Coronary artery (tissue), 2 donors: ENCODE results near the gene BMP5.

Source experiments
- DNase-seq: peaks from one replicate; pipeline ENCODE4 v3.0.0-alpha.2; 2017; ENCODE audit warnings: low spot score
- H3K27ac ChIP-seq, 2 donors: fragments of 200-600 bp; sonication (generic); one replicate each; pipeline ENCODE4 v1.5.1; 2016 to 2019
- H3K4me3 ChIP-seq: fragments of 200-600 bp; sonication (generic); 2 replicates; pipeline ENCODE4 v1.5.1; 2016; ENCODE audit warnings: mild to moderate bottlenecking, moderate library complexity
- TF ChIP-seq, protein P1 (sequence below): fragments of 200-600 bp; sonication (generic); IDR thresholded peaks from one replicate; pipeline ENCODE4 v1.5.1; 2019; ENCODE audit warnings: antibody characterized with exemption

Gene BMP5

DNA sequence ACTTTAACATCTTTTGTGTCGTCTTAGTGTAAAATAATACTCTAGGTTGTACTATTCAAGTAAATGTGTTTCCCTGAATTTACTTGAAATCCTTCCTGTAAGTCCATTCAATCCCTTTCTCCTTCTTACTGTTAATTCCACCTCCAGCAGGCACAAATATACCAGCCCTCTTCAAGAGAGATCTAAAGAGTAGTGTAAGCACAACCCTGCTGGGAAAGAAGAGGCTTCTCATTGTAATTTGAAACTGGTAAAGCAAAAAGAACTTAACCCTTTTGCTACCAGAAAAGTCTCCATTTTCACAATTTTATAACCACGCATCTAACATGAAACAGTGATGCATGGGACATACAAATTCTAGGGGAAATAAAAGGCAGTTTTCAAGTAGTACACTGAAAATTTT, at the start of gene BMP5:
TSS of gene BMP5 (minus strand) at position 191 of the 400 bp plus-strand sequence. CDS start 725 bp downstream, outside the sequence.
- TF ChIP-seq, protein P1, sequence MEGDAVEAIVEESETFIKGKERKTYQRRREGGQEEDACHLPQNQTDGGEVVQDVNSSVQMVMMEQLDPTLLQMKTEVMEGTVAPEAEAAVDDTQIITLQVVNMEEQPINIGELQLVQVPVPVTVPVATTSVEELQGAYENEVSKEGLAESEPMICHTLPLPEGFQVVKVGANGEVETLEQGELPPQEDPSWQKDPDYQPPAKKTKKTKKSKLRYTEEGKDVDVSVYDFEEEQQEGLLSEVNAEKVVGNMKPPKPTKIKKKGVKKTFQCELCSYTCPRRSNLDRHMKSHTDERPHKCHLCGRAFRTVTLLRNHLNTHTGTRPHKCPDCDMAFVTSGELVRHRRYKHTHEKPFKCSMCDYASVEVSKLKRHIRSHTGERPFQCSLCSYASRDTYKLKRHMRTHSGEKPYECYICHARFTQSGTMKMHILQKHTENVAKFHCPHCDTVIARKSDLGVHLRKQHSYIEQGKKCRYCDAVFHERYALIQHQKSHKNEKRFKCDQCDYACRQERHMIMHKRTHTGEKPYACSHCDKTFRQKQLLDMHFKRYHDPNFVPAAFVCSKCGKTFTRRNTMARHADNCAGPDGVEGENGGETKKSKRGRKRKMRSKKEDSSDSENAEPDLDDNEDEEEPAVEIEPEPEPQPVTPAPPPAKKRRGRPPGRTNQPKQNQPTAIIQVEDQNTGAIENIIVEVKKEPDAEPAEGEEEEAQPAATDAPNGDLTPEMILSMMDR, result no peak
- Histone ChIP-seq H3K27ac (no peak within 1 kb of the TSS), H3K4me3 (no peak within 1 kb of the TSS)
- DNase-seq, result no peak

DNA sequence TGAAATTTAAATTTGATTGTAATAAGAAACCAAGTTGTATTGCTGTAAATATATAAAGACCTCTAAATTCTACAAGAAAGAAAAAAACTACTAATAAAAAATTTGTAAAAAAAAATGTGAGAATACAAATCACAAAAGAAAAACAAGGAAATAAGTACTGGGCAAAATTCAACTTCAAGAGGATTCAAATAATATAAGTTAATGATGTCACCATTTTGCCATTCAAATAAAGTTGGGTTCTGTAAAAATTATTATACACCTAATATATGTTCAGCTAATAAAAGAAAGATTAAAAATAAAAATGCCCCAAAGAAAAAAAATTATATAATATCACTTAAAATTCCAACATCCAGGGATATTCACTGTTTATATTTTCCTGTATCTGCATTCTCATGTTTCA, 47.0 kb upstream of the BMP5 start:
- H3K4me3 ChIP-seq, result no peak overlapping the region
- no peak for DNase-seq
- TF ChIP-seq, protein P1, result no peak
- no peak overlapping the region for H3K27ac ChIP-seq

DNA sequence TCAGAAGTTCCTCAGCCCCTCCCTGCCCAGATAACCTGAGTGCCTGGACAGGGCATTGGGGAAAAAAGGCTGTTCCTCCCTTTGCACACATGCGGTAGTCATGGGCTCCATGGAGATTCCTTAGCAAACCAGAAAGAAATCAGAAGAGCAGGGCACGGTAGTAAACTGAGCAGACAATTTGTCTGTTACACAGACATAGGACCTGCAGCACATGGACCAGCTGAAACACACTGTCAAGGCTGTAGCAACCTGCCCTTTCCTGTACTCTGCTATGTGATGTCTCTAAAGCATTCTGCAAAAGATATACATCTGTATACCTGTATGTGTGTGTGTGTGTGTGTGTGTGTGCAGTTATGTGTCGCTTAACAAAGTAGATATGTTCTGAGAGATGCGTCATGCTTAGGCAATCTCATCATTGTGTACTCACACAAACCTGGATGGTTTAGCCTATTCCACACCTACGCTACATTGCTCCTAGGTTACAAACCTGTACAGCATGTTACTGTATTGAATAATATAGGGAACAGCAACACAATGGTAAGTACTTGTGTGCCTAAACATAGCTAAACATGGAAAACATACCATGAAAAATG, 44.4 kb upstream of the BMP5 start:
- Histone ChIP-seq H3K4me3 (no peak overlapping the region), H3K27ac (no peak overlapping the region)
- TF ChIP-seq, protein P1, result no peak

DNA sequence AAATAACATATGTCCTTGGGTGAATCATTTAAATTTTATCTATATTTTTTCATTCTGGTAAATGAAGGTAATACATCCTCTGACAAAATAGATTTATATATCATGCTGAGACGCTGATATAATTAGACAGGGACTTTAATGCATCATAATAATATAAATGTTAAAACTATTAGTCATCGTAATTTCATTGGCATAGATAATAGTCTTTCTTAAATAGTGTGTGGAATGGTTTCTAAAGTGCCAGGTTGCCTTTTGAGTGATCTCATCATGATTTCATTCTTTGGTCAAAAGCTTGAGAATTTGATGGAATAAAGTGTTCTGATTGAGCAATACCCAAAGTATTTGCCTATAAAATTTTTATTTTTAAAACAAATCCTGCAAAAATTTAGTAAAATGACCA, 43.2 kb upstream of the BMP5 start:
- DNase-seq, result no peak
- Histone ChIP-seq H3K4me3 (no peak overlapping the region), H3K27ac (no peak overlapping the region)
- TF ChIP-seq, protein P1, result no peak

More for the DNA sequence above, 44.4 kb upstream of the BMP5 start:
- no peak for DNase-seq

DNA sequence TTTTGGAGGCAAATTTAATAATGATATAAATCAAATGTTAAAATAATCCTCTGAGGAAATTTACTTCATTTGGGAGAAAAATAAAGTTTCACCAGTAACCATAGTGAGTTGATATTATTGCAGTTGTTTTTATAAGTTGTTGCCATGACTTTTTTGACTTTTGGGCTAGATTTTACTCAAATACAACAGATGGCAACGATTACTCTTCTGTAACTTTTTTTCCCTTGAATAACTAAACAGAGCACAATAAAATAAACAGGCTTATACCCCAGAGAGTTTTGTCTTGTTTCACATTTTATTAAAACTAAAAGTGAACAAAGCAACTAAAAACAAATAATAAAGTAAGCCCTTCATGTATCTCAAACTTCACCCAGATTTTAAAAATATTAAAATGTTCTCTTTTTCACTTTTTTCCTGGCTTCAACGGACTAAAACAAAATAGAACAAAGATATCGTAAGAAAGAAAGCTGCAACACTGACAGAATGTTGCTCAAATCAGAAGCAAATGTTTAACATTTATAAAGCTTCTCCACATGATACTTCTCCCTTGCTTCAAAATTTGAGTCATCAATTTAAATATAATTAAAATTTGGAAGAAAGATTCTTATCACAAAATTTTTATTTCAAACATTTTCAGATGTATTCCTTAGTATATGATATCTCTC, 42.5 kb upstream of the BMP5 start:
- H3K4me3 ChIP-seq, result no peak overlapping the region
- TF ChIP-seq, protein P1, result no peak
- no peak overlapping the region for H3K27ac ChIP-seq
- DNase-seq, result no peak

DNA sequence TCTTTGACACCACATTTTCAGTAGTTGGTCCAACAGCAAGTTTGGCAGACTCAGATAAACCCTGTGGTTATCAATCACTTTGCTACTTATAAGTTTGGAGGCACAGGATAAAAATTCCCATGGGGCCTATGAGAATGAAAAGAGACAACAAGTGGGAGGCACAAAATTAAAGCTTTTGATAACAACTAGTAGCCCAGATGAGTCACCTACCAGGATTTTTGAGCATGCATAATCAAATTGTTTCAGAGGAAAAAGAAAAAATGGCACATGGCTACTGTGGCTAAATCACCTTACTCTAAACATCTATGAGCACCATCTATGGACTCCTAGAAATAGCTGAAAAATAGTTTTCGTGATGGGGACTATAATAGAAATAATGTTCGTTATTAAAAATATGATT, 40.8 kb upstream of the BMP5 start:
- DNase-seq, result no peak
- no peak overlapping the region for H3K27ac ChIP-seq
- no peak overlapping the region for H3K4me3 ChIP-seq
- TF ChIP-seq, protein P1, result no peak
